SU-DHL-6 (cell line): ENCODE measurements around the gene TRAIP.

Source experiments
- EZH2phosphoT487 ChIP-seq: fragments of 200-600 bp; sonication (generic), shearing (Covaris generic); conservative IDR thresholded peaks from 2 replicates; pipeline ENCODE4 v1.6.1; 2018; ENCODE audit warnings: mild to moderate bottlenecking, antibody characterized with exemption, low read length, moderate library complexity, mixed read lengths
- TF ChIP-seq, protein P1 (sequence below): fragments of 200-600 bp; sonication (generic); IDR thresholded peaks from one replicate; pipeline ENCODE4 v1.5.1; 2017; ENCODE audit warnings: antibody characterized with exemption, mild to moderate bottlenecking, low read length, moderate library complexity; ENCODE audit not compliant: insufficient read depth, poor library complexity, severe bottlenecking

DNA sequence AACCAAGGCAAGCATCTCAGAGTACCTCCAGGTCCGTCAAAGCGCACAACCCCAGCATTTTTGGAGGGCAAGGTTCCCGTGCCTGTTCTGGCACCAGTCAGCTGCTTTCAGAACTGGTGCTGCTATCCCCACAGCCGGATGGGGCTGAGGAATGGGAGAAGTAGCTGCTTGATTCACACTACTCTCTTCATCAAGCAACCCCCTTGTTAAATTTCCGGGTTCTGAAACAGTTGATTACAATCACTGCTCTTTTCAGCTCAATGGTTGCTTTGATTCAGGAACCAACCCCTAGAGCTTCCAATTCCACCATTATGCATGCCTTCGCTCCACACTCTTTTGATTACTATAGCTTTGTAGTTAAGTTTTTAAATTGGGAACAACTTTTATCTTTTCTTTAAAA, 30.3 kb downstream of the TRAIP start:
- TF ChIP-seq, protein P1, sequence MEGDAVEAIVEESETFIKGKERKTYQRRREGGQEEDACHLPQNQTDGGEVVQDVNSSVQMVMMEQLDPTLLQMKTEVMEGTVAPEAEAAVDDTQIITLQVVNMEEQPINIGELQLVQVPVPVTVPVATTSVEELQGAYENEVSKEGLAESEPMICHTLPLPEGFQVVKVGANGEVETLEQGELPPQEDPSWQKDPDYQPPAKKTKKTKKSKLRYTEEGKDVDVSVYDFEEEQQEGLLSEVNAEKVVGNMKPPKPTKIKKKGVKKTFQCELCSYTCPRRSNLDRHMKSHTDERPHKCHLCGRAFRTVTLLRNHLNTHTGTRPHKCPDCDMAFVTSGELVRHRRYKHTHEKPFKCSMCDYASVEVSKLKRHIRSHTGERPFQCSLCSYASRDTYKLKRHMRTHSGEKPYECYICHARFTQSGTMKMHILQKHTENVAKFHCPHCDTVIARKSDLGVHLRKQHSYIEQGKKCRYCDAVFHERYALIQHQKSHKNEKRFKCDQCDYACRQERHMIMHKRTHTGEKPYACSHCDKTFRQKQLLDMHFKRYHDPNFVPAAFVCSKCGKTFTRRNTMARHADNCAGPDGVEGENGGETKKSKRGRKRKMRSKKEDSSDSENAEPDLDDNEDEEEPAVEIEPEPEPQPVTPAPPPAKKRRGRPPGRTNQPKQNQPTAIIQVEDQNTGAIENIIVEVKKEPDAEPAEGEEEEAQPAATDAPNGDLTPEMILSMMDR, result no peak
- TF ChIP-seq EZH2phosphoT487, result no peak
